Stimulated activated CD8-positive, alpha-beta memory T cell treated with anti-CD3 and anti-CD28 coated beads, Interleukin-2, amount 100 ng/mL, for 48 hours (primary cell): ENCODE measurements around the gene ST6GAL1.

Experiments used
- DNase-seq, 2 donors: peaks; one replicate each; pipeline ENCODE4 v3.0.0-alpha.2; 2020; ENCODE audit warnings: low read depth in 2 of 2

Gene ST6GAL1

GRCh38 chr3:187077537-187077936, 147.2 kb downstream of the ST6GAL1 start:
- no peak for DNase-seq

DNA sequence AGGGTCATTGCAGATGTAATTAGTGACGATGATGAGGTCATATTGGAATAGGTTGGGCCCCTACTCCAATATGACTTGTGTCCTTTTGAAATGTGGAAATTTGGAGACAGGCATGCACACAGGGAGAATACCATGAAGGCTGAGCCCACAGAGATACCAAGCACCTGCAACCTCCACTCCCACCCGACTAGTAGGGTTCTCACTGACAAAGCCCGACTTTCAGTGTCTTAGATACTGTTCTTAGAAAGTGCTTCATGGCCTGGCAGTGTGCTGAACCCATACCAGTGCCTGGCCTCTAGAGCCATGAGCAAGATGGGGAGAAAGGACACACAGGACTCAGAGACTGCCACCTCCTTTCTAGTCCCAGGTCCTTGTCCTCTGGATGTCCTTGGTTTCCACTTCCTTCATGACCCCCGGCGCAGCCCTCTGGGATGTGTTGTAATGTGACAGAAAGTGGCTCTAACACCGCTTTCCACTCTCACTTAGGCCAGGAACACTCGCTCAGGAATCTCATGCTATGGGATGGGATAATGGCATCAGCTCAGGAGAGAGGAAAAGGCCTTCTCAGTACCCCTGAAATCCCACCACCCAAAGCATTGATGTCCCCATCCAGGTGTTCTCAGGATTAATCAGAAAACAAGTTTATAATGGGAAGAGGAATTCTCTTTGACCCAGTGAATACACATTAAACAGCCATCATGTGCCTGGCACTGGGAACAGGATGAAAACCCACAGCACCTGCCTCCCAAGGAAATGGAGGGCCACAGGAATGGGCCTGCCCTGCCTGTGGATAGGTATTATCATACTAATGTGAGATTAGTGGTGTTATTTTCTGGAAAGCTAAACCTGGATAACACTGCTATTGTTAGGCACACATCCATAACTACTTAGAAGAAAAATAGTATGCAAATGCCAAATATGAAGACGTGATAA, 149.0 kb downstream of the ST6GAL1 start:
- no peak for DNase-seq

GRCh38 chr3:187080799-187081450, 150.6 kb downstream of the ST6GAL1 start:
- no peak for DNase-seq

DNA sequence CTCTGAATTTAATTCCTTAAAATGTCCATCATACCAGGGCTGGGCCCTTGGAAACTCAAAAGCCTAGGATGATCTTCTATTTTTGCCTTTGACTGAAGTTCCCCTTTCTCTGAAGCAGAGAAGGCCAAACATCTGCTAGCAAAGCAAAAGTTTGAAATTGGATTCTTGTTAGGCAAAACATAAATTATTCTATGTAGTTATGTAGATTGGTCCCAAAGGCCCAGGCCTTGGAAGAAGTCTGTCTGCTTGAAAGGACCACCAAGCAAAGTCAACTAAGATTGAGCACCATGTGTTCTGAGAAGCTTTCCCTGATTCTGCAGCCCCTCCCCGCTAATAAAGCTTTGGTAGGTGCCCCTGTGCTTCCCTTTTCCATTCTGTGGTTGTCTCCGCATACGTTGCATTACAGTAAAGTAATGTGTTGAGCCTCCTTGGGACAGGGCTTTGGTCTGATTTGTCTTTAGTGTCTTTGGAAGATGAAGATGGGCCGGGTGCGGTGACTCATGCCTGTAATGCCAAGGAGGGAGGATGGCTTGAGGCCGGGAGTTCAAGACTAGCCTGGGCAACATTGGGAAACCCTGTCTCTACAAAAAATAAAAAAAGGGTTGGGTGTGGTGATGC, 152.5 kb downstream of the ST6GAL1 start:
- no peak for DNase-seq

DNA sequence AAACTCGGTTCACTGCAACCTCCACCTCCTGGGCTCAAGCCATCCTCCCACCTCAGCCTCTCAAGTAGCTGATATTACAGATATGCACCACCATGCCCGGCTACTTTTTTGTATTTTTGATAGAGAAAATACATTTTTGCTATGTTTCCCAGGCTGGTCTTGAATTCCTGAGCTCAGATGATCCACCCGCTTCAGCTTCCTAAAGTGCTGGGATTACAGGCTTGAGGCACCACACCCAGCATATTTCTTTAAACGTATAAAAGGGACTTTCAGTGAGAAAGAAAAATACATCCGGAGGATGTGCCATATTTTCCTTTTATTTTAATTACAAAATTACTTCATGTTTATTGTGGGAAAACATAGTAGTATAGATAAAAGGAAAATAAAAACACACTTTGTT, 153.8 kb downstream of the ST6GAL1 start:
- no peak for DNase-seq

GRCh38 chr3:187084580-187084979, 154.3 kb downstream of the ST6GAL1 start:
- no peak for DNase-seq

- no peak for DNase-seq
Observed at GRCh38 chr3:187085021-187085666, 154.8 kb downstream of the ST6GAL1 start.

DNA sequence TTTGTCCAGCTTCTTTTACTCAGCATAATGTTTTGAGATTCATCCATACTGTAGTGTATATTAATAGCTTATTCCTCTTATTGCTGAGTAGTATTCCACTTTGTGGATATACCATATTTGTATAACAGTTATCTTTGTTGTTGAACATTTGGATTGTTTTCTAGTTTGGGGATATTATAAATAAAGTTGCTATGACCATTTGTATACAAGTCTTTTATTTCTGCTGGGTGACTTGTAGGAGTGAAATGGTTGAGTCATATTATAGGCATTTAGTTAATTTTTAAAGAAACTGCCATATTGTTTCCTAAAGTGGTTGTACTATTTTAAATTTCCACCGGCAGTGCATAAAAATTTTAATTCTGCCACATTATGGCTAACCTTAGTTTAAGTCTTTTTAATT, 155.6 kb downstream of the ST6GAL1 start:
- no peak for DNase-seq

- no peak for DNase-seq
Observed at GRCh38 chr3:187086831-187087230, 156.5 kb downstream of the ST6GAL1 start.

DNA sequence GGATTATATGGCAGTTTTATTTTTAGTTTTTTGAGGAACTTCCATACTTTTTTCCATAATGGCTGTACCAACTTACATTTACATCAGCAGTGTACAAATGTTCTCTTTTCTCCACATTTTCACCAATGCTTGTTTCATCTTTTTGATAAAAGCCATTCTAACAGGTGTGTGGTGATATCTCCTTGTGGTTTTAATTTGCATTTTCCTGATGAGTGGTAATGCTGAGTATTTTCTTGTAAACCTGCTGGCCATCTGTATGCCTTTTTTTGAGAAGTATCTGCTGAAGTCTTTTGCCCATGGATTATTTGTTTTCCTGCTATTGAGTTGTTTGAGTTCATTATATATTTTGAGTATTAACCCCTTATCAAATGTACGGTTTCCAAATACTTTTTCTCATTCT, 158.4 kb downstream of the ST6GAL1 start:
- no peak for DNase-seq

GRCh38 chr3:187093320-187093719, 163.0 kb downstream of the ST6GAL1 start:
- DNase-seq, result no peak

- DNase-seq, result no peak
Observed at GRCh38 chr3:187098923-187099512, 168.7 kb downstream of the ST6GAL1 start.

- DNase-seq, result peak; percentile 21 to 37
Observed at GRCh38 chr3:187101184-187102072, 171.1 kb downstream of the ST6GAL1 start.

DNA sequence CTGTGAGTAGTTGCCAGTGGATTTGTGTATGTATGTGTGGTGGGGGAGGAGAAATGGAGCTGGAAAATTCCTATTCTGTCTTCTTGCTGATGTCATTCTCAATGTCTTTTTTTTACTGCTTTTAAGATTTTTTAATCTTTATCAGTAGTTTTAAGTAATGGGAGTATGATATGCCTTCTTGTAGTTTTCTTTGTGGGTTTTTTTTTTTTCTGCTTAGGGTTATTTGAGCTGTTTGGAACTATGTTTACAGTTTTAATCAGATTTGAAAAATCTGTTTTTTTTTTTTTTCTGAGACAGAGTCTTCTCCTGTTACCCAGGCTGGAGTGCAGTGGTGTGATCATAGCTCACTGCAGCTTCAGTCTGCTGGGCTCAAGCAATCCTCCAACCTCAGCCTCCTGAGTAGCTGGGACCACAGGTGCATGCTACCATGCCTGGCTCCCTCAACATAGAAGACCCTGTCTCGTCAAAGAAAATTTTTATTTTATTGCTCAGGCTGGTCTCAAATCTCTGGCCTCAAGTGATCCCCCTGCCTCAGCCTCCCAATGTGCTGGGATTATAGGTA, 171.8 kb downstream of the ST6GAL1 start:
- DNase-seq, result no peak

DNA sequence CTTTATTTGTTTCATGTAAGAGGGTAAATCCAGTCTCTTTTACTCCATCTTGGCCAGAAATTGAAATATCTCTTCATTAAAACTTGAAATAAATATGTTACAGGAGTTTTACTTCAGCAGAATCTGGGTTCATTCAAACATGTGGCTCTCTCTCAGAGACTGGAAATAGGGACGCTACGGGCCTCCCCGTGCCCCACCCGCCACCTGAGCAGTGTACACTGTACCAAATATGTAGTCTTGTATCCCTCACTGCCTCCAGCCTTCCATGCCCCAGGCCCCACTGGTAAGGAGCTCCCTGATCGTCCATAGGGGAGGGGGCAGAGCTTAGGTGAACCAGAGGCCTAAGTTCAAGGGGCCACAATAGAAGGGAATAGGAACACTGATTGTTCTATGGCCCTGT, 172.9 kb downstream of the ST6GAL1 start:
- no peak for DNase-seq

- no peak for DNase-seq
Observed at GRCh38 chr3:187104342-187104741, 174.0 kb downstream of the ST6GAL1 start.

DNA sequence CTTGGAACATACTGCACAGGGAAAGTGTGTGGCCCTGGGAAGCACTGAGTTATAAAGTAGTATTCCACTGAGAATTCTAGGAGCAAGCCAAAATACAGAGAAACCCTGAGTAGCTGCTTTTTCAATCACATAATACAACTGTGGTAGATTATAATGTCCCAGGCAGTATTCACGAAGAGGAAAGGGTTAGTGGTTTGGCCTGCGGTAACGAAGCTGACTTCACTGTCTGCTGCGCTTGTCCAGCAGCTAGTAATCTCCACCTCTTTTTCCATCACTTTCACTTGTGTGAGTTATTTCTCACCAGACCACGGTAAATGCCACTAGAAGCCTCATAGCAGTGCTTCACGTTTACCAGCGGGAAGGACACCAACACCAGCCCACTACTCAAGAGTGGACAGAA, 174.6 kb downstream of the ST6GAL1 start:
- DNase-seq, result peak in 1 of 2 donors; percentile 3

- DNase-seq, result no peak
Observed at GRCh38 chr3:187105700-187106099, 175.4 kb downstream of the ST6GAL1 start.

DNA sequence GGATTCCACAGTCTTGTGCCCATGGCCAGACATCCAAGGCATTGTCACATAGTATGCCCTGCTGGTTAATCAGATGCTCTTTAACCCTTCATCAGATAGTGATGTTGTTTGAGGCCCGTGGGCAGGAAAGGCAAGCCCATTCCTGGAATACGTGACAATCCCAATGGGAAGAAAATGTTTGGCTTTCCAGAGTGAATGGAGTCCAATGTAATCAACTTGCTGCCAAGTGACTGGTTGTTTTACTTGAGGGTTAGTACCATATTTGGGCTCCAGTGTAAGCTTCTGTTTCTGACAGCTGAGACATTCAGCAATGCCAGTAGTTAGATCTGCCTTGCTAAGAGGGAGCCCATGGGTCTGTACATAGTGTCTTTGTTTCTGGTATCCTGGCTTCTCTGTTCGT, 177.7 kb downstream of the ST6GAL1 start:
- DNase-seq, result no peak

- DNase-seq, result no peak
Observed at GRCh38 chr3:187110156-187110555, 179.8 kb downstream of the ST6GAL1 start.
